ENCODE results near the gene ARFIP1.

The ARFIP1 gene, protein sequence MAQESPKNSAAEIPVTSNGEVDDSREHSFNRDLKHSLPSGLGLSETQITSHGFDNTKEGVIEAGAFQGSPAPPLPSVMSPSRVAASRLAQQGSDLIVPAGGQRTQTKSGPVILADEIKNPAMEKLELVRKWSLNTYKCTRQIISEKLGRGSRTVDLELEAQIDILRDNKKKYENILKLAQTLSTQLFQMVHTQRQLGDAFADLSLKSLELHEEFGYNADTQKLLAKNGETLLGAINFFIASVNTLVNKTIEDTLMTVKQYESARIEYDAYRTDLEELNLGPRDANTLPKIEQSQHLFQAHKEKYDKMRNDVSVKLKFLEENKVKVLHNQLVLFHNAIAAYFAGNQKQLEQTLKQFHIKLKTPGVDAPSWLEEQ

DNA sequence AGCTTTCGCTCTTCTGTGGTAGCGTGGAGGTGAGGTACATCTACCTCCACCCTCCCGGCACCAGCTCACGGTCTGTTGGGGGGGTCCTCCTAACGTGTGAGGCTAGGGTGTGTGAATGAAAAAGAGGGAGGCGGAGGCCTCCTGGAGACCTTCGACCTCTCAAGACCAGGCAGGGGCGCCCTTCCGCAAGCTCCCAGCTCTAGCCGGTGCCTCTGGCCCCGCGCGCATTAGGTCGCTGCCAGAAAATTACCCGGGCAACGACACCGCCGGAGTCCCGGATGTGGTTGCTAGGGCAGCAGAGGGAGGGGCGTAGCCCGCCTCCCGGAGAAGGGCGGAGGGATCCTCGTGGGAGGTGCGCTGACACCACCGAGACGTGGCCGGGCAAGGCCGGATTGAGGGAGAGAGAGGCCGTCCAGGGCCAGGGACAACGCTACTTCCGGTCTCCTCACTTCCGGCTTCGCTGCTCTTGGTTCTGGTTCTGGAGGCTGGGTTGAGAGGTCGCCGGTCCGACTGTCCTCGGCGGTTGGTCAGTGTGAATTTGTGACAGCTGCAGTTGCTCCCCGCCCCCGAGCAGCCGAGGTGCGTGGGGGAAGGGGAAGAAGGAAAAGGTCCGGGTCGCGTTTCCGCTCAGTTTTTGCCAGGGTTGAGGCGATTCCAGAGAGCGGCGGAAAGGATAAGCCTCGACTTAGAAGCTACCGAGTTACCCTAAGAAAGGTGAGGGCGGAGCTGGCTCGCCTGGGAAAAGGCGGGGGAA lies at the start of gene ARFIP1, which contains the start of gene TIGD4:
TSS of gene ARFIP1 (plus strand) at position 442 of the 754 bp plus-strand sequence. CDS start 49,680 bp downstream, outside the sequence.
TSS of gene TIGD4 (minus strand) at position 218 of the 754 bp plus-strand sequence. CDS start 8,726 bp downstream, outside the sequence.
- CTCF ChIA-PET = interaction anchor here (0.7 to 1.4 kb wide), 4 partner anchors 10 to 65 kb away, joined by 3 to 7 read pairs (median 3); no protein-coding TSS in a partner anchor
- TF ChIP-seq ZNF621 (tag by site-specific recombination; IDR thresholded peaks at IDR 0.05) (no peak), ZFHX2 (tag by site-specific recombination; conservative IDR thresholded peaks at IDR 0.05) (peak; percentile 47), KLF1 (tag by site-specific recombination; IDR thresholded peaks at IDR 0.05) (peak; percentile 60; the same call in 1 of the 2 replicates), IKZF3 (tag by site-specific recombination; IDR thresholded peaks at IDR 0.05) (0 out of 2 replicates have a peak, but pooled peaks have one; percentile 13), SP7 (tag by site-specific recombination; IDR thresholded peaks at IDR 0.05) (peak; percentile 58), ZNF266 (tag by site-specific recombination; IDR thresholded peaks at IDR 0.05; ENCODE audit: low read depth) (no peak), ZNF146 (tag by site-specific recombination; IDR thresholded peaks at IDR 0.05) (0 out of 2 replicates have a peak, but pooled peaks have one; percentile 12), ZNF664 (tag by site-specific recombination; IDR thresholded peaks at IDR 0.05) (no peak), ZBTB21 (tag by site-specific recombination; IDR thresholded peaks at IDR 0.05) (peak; percentile 65), ZNF785 (tag by site-specific recombination; IDR thresholded peaks at IDR 0.05) (no peak), ZNF560 (tag by site-specific recombination; IDR thresholded peaks at IDR 0.05; ENCODE audit: borderline replicate concordance) (no peak), ZNF776 (tag by site-specific recombination; IDR thresholded peaks at IDR 0.05; ENCODE audit: borderline replicate concordance) (no peak), MYNN (tag by site-specific recombination; IDR thresholded peaks at IDR 0.05; ENCODE audit: borderline replicate concordance) (peak; percentile 70; the same call in 1 of the 2 replicates), KLF7 (tag by site-specific recombination; IDR thresholded peaks at IDR 0.05; ENCODE audit: borderline replicate concordance) (0 out of 2 replicates have a peak, but pooled peaks have one; percentile 22), ZNF654 (tag by site-specific recombination; IDR thresholded peaks at IDR 0.05; ENCODE audit: low read depth) (no peak), GLIS1 (tag by site-specific recombination; IDR thresholded peaks at IDR 0.05) (peak; percentile 93), ZFP3 (tag by site-specific recombination; IDR thresholded peaks at IDR 0.05; ENCODE audit: low read depth) (no peak), SP2 (tag by site-specific recombination; IDR thresholded peaks at IDR 0.05) (peak; percentile 93)
- TF ChIP-seq, protein P1, sequence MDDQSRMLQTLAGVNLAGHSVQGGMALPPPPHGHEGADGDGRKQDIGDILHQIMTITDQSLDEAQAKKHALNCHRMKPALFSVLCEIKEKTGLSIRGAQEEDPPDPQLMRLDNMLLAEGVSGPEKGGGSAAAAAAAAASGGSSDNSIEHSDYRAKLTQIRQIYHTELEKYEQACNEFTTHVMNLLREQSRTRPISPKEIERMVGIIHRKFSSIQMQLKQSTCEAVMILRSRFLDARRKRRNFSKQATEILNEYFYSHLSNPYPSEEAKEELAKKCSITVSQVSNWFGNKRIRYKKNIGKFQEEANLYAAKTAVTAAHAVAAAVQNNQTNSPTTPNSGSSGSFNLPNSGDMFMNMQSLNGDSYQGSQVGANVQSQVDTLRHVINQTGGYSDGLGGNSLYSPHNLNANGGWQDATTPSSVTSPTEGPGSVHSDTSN (CRISPR knock-in tag; IDR thresholded peaks at IDR 0.05) = no peak
- TF ChIP-seq, protein P2, sequence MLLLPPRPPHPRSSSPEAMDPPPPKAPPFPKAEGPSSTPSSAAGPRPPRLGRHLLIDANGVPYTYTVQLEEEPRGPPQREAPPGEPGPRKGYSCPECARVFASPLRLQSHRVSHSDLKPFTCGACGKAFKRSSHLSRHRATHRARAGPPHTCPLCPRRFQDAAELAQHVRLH (tag by site-specific recombination; IDR thresholded peaks at IDR 0.05) = peak; percentile 99
- TF ChIP-seq, protein P3, sequence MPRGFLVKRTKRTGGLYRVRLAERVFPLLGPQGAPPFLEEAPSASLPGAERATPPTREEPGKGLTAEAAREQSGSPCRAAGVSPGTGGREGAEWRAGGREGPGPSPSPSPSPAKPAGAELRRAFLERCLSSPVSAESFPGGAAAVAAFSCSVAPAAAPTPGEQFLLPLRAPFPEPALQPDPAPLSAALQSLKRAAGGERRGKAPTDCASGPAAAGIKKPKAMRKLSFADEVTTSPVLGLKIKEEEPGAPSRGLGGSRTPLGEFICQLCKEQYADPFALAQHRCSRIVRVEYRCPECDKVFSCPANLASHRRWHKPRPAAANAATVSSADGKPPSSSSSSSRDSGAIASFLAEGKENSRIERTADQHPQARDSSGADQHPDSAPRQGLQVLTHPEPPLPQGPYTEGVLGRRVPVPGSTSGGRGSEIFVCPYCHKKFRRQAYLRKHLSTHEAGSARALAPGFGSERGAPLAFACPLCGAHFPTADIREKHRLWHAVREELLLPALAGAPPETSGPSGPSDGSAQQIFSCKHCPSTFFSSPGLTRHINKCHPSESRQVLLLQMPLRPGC (tag by site-specific recombination; IDR thresholded peaks at IDR 0.05) = no peak
- TF ChIP-seq, protein P4, sequence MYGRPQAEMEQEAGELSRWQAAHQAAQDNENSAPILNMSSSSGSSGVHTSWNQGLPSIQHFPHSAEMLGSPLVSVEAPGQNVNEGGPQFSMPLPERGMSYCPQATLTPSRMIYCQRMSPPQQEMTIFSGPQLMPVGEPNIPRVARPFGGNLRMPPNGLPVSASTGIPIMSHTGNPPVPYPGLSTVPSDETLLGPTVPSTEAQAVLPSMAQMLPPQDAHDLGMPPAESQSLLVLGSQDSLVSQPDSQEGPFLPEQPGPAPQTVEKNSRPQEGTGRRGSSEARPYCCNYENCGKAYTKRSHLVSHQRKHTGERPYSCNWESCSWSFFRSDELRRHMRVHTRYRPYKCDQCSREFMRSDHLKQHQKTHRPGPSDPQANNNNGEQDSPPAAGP (tag by site-specific recombination; IDR thresholded peaks at IDR 0.05) = peak; percentile 19; the same call in 1 of the 2 replicates
- TF ChIP-seq, protein P5, sequence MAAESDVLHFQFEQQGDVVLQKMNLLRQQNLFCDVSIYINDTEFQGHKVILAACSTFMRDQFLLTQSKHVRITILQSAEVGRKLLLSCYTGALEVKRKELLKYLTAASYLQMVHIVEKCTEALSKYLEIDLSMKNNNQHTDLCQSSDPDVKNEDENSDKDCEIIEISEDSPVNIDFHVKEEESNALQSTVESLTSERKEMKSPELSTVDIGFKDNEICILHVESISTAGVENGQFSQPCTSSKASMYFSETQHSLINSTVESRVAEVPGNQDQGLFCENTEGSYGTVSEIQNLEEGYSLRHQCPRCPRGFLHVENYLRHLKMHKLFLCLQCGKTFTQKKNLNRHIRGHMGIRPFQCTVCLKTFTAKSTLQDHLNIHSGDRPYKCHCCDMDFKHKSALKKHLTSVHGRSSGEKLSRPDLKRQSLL (tag by site-specific recombination; IDR thresholded peaks at IDR 0.05) = no peak
- TF ChIP-seq, protein P6, sequence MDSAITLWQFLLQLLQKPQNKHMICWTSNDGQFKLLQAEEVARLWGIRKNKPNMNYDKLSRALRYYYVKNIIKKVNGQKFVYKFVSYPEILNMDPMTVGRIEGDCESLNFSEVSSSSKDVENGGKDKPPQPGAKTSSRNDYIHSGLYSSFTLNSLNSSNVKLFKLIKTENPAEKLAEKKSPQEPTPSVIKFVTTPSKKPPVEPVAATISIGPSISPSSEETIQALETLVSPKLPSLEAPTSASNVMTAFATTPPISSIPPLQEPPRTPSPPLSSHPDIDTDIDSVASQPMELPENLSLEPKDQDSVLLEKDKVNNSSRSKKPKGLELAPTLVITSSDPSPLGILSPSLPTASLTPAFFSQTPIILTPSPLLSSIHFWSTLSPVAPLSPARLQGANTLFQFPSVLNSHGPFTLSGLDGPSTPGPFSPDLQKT (IDR thresholded peaks at IDR 0.05; ENCODE audit: borderline replicate concordance, low read depth, low read length) = no peak
- TF ChIP-seq, protein P7, sequence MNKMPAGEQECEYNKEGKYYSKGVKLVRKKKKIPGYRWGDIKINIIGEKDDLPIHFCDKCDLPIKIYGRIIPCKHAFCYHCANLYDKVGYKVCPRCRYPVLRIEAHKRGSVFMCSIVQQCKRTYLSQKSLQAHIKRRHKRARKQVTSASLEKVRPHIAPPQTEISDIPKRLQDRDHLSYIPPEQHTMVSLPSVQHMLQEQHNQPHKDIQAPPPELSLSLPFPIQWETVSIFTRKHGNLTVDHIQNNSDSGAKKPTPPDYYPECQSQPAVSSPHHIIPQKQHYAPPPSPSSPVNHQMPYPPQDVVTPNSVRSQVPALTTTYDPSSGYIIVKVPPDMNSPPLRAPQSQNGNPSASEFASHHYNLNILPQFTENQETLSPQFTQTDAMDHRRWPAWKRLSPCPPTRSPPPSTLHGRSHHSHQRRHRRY (tag by site-specific recombination; IDR thresholded peaks at IDR 0.05) = no peak
- TF ChIP-seq, protein P8, sequence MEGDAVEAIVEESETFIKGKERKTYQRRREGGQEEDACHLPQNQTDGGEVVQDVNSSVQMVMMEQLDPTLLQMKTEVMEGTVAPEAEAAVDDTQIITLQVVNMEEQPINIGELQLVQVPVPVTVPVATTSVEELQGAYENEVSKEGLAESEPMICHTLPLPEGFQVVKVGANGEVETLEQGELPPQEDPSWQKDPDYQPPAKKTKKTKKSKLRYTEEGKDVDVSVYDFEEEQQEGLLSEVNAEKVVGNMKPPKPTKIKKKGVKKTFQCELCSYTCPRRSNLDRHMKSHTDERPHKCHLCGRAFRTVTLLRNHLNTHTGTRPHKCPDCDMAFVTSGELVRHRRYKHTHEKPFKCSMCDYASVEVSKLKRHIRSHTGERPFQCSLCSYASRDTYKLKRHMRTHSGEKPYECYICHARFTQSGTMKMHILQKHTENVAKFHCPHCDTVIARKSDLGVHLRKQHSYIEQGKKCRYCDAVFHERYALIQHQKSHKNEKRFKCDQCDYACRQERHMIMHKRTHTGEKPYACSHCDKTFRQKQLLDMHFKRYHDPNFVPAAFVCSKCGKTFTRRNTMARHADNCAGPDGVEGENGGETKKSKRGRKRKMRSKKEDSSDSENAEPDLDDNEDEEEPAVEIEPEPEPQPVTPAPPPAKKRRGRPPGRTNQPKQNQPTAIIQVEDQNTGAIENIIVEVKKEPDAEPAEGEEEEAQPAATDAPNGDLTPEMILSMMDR (tag by site-specific recombination; IDR thresholded peaks at IDR 0.05) = peak; percentile 43; the same call in 1 of the 2 replicates

More for the DNA sequence above, at the start of gene ARFIP1, which contains the start of gene TIGD4:
- peaks cover 14% of the 10 kb centered on the region for H3K4me1 ChIP-seq (ENCODE audit: control insufficient read depth, insufficient read depth, low read length)
- peak within 1 kb of the TSS; percentile 18 for H3K27ac ChIP-seq (ENCODE audit: extremely low read depth, low read depth, low read length)
- no peaks in the 10 kb centered on the region for H3K36me3 ChIP-seq (ENCODE audit: control insufficient read depth in 2 of 2, insufficient read depth in 1 of 2, low read length in 2 of 2)
- POLR2A ChIA-PET = interaction anchor here (0.8 to 1.8 kb wide), 3 partner anchors 12 to 315 kb away, joined by 3 to 5 read pairs (median 3); no protein-coding TSS in a partner anchor
- no peaks in the 10 kb centered on the region for H3K9me3 ChIP-seq (ENCODE audit: control insufficient read depth, insufficient read depth, low read depth, low read length)
- H3K4me3 ChIP-seq (ENCODE audit: low read depth, low read length) = peak within 1 kb of the TSS; percentile 82
